NCI-H2107 (cell line): Measurements from ENCODE around the gene SHOX.
"Not testable (repeated sequence)": the region's sequence is repeated elsewhere in the genome, so short reads cannot be mapped to it uniquely, and the experiment has no call there.

Experiments used
- DNase-seq: peaks from one replicate; lab custom pipeline; 2025; lab: John Stamatoyannopoulos, UW

The SHOX gene

GRCh38 chrX:621705-622503 is 8.7 kb upstream of the SHOX start:
- no peak for DNase-seq

- DNase-seq: not testable (repeated sequence)
Observed at GRCh38 chrX:622802-623201, 7.8 kb upstream of the SHOX start.

GRCh38 chrX:623268-623598 is 7.4 kb upstream of the SHOX start:
- no peak for DNase-seq

GRCh38 chrX:623599-624315 is 6.8 kb upstream of the SHOX start:
- no peak for DNase-seq

GRCh38 chrX:625137-625691 is 5.4 kb upstream of the SHOX start:
- no peak for DNase-seq

GRCh38 chrX:626047-626446 is 4.5 kb upstream of the SHOX start:
- not testable (repeated sequence) for DNase-seq

- no peak for DNase-seq
Observed at GRCh38 chrX:626745-627509, 3.7 kb upstream of the SHOX start.

- no peak for DNase-seq
Observed at GRCh38 chrX:627510-627981, 3.0 kb upstream of the SHOX start.

- DNase-seq: no peak
Observed at GRCh38 chrX:627995-628394, 2.6 kb upstream of the SHOX start.

GRCh38 chrX:629230-630006 is 1.2 kb upstream of the SHOX start:
- DNase-seq: no peak

GRCh38 chrX:630007-630611 is 482 bp upstream of the SHOX start:
- no peak for DNase-seq

- DNase-seq: no peak
Observed at GRCh38 chrX:631802-632365, 1.3 kb downstream of the SHOX start.

- DNase-seq: no peak
Observed at GRCh38 chrX:632366-633042, 1.9 kb downstream of the SHOX start.

GRCh38 chrX:633043-633984 is 2.7 kb downstream of the SHOX start:
- DNase-seq: no peak

- no peak for DNase-seq
Observed at GRCh38 chrX:633985-634958, 3.7 kb downstream of the SHOX start.

- DNase-seq: no peak
Observed at GRCh38 chrX:635428-636090, 5.0 kb downstream of the SHOX start.

GRCh38 chrX:636981-637659 is 6.5 kb downstream of the SHOX start:
- DNase-seq: no peak
